HG03439 (cell line): ENCODE measurements around the gene RPS10.
"Not testable (repeated sequence)": the region's sequence is repeated elsewhere in the genome, so short reads cannot be mapped to it uniquely, and the experiment has no call there.

Experiments
- ATAC-seq: cut with Tn5 transposase; IDR thresholded peaks from one replicate; pipeline ENCODE4 v1.9.1; 2021; ENCODE audit warnings: mild to moderate bottlenecking, moderate library complexity; ENCODE audit not compliant: unreplicated experiment

Gene RPS10

GRCh38 chr6:34451192-34451591 is 25.3 kb upstream of the RPS10 start:
- ATAC-seq: no peak

DNA sequence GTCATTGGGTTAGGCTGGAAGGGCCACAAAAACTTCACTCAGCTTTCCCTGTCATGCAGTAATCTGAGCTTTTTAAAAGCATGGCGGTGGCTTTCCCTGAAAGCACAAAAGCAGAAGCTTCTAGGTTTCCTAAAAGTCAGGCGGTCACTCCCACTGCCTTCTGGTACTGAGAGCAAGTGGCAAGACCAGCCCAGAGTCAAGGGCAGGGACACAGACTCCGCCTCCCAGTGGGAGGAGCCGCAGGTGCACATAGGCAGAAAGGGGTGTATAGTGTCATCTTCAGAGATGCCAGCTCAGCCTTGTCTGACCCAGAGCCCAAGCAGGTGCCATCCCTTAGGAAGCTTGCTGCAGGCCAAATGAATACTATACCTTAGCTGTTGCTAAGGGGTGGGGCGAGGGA is 22.0 kb upstream of the RPS10 start:
- no peak for ATAC-seq

- no peak for ATAC-seq
Observed at GRCh38 chr6:34447386-34447785, 21.5 kb upstream of the RPS10 start.

DNA sequence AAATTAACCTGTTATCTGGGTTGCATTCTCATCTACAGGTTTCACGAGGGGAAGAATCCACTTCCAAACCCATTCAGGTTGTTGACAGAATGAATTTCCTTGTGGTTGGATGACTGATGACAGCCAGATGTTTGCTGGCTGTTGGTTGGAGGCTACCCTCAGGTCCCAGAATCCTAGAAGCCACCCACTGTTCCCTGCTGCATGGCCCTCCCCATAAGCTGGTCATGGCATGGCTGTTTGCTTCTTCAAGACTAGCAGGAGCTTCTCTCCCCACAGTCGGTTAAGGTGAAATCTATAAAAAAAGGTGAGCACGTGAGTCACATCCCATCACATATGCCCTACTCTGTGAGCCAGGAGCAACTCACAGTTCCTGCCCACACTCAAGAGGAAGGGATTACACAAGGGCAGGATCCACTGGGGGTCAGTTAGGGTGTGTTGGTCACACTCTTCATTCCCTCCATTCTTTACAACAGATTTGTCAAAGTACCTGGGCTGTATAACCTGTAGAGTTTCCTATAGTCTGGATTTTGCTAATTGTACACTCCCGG is 19.5 kb upstream of the RPS10 start:
- no peak for ATAC-seq

DNA sequence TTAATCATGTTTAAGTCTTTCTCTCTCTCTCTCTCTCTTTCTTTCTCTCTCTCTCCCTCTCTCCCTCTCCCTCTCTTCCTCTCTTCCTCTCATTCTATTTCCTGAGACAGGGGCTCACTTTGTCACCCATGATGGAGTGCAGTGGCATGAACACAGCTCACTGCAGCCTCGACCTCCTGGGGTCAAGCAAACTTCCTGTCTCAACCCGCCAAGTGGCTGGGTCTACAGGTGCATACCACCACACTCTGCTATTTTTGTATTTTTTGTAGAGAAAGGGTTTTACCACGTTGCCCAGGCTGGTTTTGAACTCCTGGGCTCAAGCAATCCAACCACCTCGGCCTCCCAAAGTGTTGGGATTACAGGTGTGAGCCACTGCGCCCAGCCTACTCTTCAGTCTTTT is 15.7 kb upstream of the RPS10 start:
- no peak for ATAC-seq

GRCh38 chr6:34439442-34439841 is 13.6 kb upstream of the RPS10 start:
- no peak for ATAC-seq

- no peak for ATAC-seq
Observed at GRCh38 chr6:34438705-34439104, 12.8 kb upstream of the RPS10 start.

DNA sequence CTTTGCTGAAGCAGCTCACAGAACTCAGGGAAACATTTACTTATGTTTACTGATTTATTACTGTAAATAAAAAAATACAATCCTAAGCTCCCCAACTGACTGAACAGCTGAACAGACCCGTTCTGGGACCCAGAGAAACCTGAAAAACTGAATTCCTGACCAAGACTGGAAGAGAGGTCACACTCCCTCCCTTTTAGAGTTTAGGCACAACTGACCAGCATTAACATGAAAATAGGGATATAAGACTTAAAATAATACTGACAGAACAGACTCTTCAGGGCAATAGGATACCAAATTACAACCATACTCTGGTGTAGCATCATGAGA is 11.7 kb upstream of the RPS10 start:
- no peak for ATAC-seq

DNA sequence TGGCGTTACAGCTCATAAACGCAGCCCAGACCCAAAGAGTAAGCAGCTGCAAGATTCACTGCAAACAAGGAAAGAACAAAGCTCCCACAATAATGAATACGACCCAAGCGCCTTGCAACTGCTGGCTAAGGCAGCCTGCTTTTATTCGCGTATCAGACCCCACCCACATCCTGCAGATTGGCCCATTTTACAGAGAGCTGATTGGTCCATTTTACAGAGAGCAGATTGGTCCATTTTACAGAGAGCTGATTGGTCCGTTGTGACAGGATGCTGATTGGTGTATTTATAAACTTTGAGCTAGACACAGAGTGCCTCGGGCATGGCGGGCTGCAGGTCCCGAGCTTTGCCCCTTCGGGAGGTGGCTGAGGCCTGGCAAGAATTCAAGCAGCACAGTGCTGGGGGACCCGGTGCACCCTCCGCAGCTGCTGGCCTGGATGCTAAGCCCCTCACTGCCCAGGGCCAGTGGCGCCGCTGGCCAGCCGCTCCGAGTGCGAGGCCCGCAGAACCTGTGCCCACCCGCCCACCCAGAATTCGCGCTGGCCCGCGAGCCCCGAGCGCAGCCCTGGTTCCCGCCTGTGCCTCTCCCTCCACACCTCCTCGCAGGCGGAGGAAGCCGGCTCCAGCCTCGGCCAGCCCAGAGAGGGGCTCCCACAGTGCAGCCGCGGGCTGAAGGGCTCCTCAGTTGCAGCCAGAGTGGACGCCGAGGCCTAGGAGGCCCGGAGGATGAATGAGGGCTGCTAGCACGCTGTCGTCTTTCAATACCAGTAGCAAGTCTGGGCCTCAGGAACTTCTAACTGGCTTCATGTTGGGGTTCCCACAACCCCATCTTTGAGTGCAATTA is 11.2 kb upstream of the RPS10 start:
- no peak for ATAC-seq

DNA sequence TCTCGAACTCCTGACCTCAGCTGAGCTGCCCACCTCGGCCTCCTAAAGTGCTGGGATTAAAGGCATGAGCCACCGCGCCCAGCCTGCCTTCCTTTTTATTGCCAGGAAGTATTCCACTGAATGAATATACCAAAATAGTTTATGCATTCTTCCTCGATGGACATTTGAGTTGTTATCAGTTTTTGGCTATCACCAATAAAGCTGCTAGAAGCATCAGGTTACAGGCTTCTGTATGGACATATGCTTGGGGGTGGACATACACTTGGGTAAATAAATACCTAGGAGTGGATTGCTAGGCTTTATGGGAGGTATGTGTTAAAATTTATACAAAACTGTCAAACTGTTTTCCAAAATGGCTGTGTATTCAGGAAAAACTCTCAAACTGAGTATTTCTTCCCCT is 10.0 kb upstream of the RPS10 start:
- no peak for ATAC-seq

DNA sequence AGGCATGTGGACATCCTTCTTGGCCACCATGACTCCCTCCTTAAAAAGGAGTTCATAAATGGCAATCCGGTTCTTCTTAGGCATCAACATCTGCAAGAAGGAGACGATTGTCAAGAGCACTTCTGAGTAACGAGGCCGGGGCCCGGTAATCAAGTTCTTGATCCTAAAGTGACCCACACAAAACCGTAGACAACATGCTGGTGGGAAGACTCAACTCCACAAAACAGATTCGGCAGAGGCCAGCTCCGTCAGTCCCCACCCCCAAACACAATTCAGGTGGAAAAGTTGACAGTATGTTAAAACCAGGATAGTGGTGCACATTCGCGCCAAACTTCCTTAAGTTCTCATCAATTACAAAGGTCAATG is 754 bp downstream of the RPS10 start:
- peak; percentile 9 for ATAC-seq

GRCh38 chr6:34424200-34425131 is 1.4 kb downstream of the RPS10 start:
- no peak for ATAC-seq

DNA sequence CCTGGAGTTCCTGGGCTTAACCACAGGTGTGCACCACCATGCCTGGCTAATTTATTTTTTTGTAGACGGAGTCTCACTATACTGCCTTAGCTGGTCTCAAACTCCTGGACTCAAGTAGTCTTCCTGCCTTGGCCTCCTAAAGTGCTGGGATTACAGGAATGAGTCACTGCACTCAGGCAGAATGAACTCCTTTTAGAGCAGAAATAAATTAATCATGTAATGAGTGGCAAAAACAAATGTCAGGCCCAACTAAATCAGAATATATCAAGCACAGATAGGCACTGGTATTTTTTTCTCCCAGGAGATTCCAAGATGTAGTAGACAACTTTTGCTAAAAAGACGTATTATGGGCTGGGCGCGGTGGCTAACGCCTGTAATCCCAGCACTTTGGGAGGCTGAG is 2.6 kb downstream of the RPS10 start:
- no peak for ATAC-seq

DNA sequence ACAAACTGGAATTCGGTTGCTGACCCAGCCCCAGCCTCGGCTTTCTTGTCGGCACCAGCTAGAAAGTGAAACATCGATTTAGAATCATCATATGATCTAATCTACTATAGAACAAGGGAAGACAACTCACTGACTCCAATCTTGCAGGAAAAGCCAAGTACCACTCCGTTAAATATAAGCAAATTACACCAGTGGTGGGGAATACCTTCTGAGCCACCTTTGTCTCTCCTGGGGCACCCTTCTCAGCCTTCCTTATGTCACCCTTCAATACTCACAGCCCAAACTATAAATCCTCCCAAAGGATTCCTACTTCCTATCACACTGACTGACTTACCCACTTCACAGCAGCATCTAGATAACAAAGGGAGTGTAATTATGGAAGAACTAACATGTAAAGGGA is 7.5 kb downstream of the RPS10 start:
- no peak for ATAC-seq

GRCh38 chr6:34416877-34417371 is 8.9 kb downstream of the RPS10 start:
- no peak for ATAC-seq

DNA sequence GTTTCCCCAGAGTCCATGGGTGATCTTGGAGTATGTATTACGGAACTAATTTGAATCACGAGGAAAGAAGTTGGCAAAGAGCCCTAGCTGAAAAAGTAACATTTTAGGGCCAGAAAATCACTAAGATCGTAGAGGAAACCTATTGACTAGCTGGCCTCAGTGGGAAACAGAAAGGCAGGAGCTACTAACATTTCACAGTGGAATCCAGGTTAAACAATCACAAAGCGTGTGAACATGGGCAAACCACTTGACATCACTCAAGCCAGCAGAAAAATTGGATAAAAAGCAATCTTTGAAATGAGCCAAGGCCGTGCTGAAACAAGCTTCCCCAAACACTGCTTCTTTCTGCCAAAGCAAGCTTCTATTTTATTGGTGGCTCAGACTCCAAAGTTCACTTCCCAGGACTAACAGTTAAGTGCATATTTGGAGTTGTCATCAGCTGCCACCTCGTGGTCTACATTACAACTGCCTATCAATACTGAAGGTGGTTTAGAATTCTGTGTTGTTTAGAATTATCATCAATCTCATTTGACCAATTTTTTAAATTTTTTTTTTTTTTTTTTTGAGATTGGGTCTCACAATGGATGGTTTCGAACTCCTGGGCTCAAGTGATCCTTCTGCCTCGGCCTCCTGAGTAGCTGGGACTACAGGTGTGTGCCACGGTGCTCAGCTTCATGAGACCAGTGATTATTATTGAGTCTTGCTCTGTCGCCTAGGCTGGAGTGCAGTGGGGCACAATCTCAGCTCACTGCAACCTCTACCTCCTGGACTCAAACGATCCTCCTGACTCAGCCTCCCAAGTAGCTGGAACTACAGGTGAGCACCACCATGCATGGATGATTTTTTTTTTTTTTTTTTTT is 10.6 kb downstream of the RPS10 start:
- ATAC-seq: no peak

DNA sequence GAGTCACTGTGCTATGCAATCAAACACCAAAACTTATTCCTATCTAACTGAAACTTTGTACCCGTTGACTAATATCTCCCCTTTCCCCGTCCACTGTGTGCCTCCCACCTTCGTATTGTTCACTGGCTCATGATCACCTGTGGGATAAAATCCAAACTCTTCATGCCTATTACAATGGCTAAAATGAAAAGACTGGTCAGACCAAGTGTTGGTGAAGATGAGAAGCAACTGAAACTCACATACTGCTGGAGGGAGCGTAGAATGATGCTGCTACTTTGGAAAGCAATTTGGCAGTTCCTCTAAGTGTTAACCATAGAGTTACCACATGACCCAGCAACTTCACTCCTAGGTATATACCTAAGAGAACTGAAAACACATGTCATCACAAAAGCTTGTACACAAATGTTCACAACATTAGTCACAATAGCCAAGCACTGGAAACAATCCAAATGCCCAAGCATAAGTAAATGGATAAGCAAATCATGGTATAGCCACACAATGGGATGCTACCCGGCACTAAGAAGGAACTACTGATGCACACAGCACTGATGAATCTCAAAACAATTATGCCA is 13.1 kb downstream of the RPS10 start:
- no peak for ATAC-seq

DNA sequence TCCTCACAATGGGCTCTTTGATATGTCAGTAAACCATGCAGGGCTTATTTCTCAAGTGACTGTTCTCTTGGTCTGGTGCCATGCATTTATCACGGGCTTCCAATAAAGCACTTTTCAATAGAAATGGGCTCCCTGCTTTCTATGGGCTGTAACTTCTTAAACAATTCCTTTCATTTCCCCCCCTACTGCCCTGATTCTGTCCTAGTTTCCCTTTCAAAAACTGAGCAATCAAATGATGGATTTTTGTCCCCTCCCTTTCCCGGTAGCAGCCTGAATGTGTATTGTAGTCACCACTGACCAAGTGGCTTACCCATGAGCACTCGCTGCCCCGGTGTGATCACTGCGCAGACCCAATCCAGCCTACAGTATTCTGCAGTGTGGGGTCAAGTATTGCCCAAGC is 13.9 kb downstream of the RPS10 start:
- no peak for ATAC-seq

- not testable (repeated sequence) for ATAC-seq
Observed at GRCh38 chr6:34407915-34408314, 18.0 kb downstream of the RPS10 start.

GRCh38 chr6:34396518-34396917 is 29.4 kb downstream of the RPS10 start:
- ATAC-seq: no peak

DNA sequence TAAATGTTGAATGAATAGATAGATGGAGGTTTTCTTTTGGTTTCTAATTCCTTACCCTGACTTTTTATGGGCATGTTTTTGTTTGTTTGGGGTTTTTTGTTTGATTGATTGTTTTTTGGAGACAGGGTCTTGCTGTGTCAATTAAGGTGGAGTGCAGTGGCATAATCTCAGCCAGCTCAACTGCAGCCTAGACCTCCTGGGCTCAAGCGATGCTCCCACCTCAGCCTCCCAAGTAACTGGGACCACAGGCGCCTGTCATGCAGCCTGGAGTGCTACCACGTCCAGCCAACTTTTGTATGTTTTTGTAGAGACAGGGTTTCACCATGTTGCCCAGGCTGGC is 31.9 kb downstream of the RPS10 start:
- no peak for ATAC-seq
